ENCODE results near the gene STMN1. TPM values are rescaled to one million over a fixed set of nuclear protein-coding genes. Genes with fewer than 3 reads are reported as not detected.

STMN1 gene
- total RNA-seq, 4 donors from 2014 or later, result 15.0 to 25.7 (median 16.8) TPM

GRCh38 chr1:25907601-25908000 is 1.4 kb upstream of the STMN1 start:
- 86% methylated on average over 6 of the region's 6 CpGs for WGBS
- H3K27ac ChIP-seq (replicated peaks in 1 of 4), result no peak overlapping the region
- no peak for DNase-seq (ENCODE audit: extremely low spot score)
- intact Hi-C loops (cut with DNase I), result no loop called here
- H3K27me3 ChIP-seq, result no peaks in the 10 kb centered on the region
- no peak for TF ChIP-seq POLR2A (IDR thresholded peaks at IDR 0.05; ENCODE audit: low read depth)
- no peak for TF ChIP-seq EP300 (IDR thresholded peaks at IDR 0.05)
- TF ChIP-seq CTCF (IDR thresholded peaks at IDR 0.05), result no peak
- TF ChIP-seq POLR2AphosphoS5 (IDR thresholded peaks at IDR 0.05), result no peak
- no peak overlapping the region for H3K4me3 ChIP-seq
- peaks cover 17 to 33% (median 30%) of the 10 kb centered on the region in 4 donors for H3K4me1 ChIP-seq
- H3K9me3 ChIP-seq, result no peaks in the 10 kb centered on the region
- H3K36me3 ChIP-seq, result peaks cover 0 to 2% (median 0%) of the 10 kb centered on the region in 4 donors

- no peak for DNase-seq (ENCODE audit: extremely low spot score)
- H3K27me3 ChIP-seq, result no peaks in the 10 kb centered on the region
- H3K36me3 ChIP-seq, result peaks cover 0 to 9% (median 2%) of the 10 kb centered on the region in 4 donors
- TF ChIP-seq EP300 (IDR thresholded peaks at IDR 0.05), result no peak
- no peak for TF ChIP-seq POLR2A (IDR thresholded peaks at IDR 0.05; ENCODE audit: low read depth)
- TF ChIP-seq CTCF (IDR thresholded peaks at IDR 0.05), result no peak
- no peak for TF ChIP-seq POLR2AphosphoS5 (IDR thresholded peaks at IDR 0.05)
- peak overlapping the region; percentile 50 to 85 (median 75) for H3K27ac ChIP-seq (replicated peaks in 1 of 4)
- H3K4me1 ChIP-seq, result peaks cover 17 to 33% (median 30%) of the 10 kb centered on the region in 4 donors
- intact Hi-C loops (cut with DNase I), result no loop called here
- H3K9me3 ChIP-seq, result no peaks in the 10 kb centered on the region
- H3K4me3 ChIP-seq, result peak overlapping the region; percentile 73 to 89 (median 79)
- WGBS, result 28% methylated on average over 22 of the region's 34 CpGs
Observed at GRCh38 chr1:25906644-25907300, 553 bp upstream of the STMN1 start.

- Histone ChIP-seq H3K27ac (replicated peaks in 1 of 4) (peak overlapping the region; percentile 50 to 85 (median 75)), H3K4me3 (peak overlapping the region; percentile 73 to 89 (median 79)), H3K27me3 (no peaks in the 10 kb centered on the region), H3K4me1 (peaks cover 17 to 33% (median 30%) of the 10 kb centered on the region in 4 donors), H3K36me3 (peaks cover 0 to 26% (median 11%) of the 10 kb centered on the region in 4 donors), H3K9me3 (no peaks in the 10 kb centered on the region)
- DNase-seq (ENCODE audit: extremely low spot score), result peak; percentile 99
- intact Hi-C loops (cut with DNase I), result loop anchor here (2.0 kb wide), 1 partner anchor 94 kb away; the partner anchor contains the start of gene PAFAH2
- under 1% methylated on average over 15 of the region's 34 CpGs for WGBS
- TF ChIP-seq EP300 (IDR thresholded peaks at IDR 0.05) (no peak), CTCF (IDR thresholded peaks at IDR 0.05) (no peak), POLR2AphosphoS5 (IDR thresholded peaks at IDR 0.05) (peak in 1 of 2 donors; percentile 28), POLR2A (IDR thresholded peaks at IDR 0.05; ENCODE audit: low read depth) (no peak)
Observed at GRCh38 chr1:25904943-25905679, 1.1 kb downstream of the STMN1 start.

GRCh38 chr1:25903986-25904385 is 2.2 kb downstream of the STMN1 start:
- Histone ChIP-seq H3K36me3 (peaks cover 0 to 35% (median 11%) of the 10 kb centered on the region in 4 donors), H3K27me3 (no peaks in the 10 kb centered on the region), H3K4me3 (no peak overlapping the region), H3K9me3 (no peaks in the 10 kb centered on the region), H3K4me1 (peaks cover 17 to 33% (median 30%) of the 10 kb centered on the region in 4 donors), H3K27ac (replicated peaks in 1 of 4) (no peak overlapping the region)
- no peak for TF ChIP-seq CTCF (IDR thresholded peaks at IDR 0.05)
- no peak for TF ChIP-seq POLR2AphosphoS5 (IDR thresholded peaks at IDR 0.05)
- TF ChIP-seq POLR2A (IDR thresholded peaks at IDR 0.05; ENCODE audit: low read depth), result no peak
- TF ChIP-seq EP300 (IDR thresholded peaks at IDR 0.05), result no peak
- WGBS, result 62% methylated on average over 3 of the region's 3 CpGs
- intact Hi-C loops (cut with DNase I), result loop anchor here (2.0 kb wide), 1 partner anchor 95 kb away; the partner anchor contains the start of gene PAFAH2
- no peak for DNase-seq (ENCODE audit: extremely low spot score)

Data from esophagus muscularis mucosa (tissue), 4 donors.